WERI-Rb-1 (cell line): ENCODE data around the gene NGRN.
"Not testable (repeated sequence)": the region's sequence is repeated elsewhere in the genome, so short reads cannot be mapped to it uniquely, and the experiment has no call there.

Experiments used
- DNase-seq: peaks from one replicate; pipeline ENCODE4 v3.0.0-alpha.2; 2020
- H3K27ac ChIP-seq: fragments of 250-450 bp; sonication (Bioruptor Pico); 2 replicates; pipeline ENCODE4 v1.5.1; 2020; ENCODE audit warnings: mild to moderate bottlenecking, moderate library complexity
- H3K27me3 ChIP-seq: fragments of 250-450 bp; sonication (Bioruptor Pico); 2 replicates; pipeline ENCODE4 v1.5.1; 2021; ENCODE audit warnings: mild to moderate bottlenecking, low read depth, moderate library complexity; ENCODE audit not compliant: insufficient read depth, severe bottlenecking
- H3K36me3 ChIP-seq: fragments of 250-450 bp; sonication (Bioruptor Pico); 2 replicates; pipeline ENCODE4 v1.5.1; 2020; ENCODE audit warnings: mild to moderate bottlenecking, moderate library complexity
- H3K4me3 ChIP-seq: 2 replicates; pipeline ENCODE4 v1.5.1; 2011; ENCODE audit warnings: low read depth, mild to moderate bottlenecking, control low read depth, low read length
- H3K9me3 ChIP-seq: fragments of 250-450 bp; sonication (Bioruptor Pico); 2 replicates; pipeline ENCODE4 v1.5.1; 2021; ENCODE audit warnings: mild to moderate bottlenecking, moderate library complexity; ENCODE audit not compliant: severe bottlenecking
- TF ChIP-seq, protein P1 (sequence below): IDR thresholded peaks from 2 replicates; pipeline ENCODE4 v1.5.1; 2011; ENCODE audit warnings: low read depth, mild to moderate bottlenecking, control low read depth, inconsistent platforms, low read length

Gene NGRN

DNA sequence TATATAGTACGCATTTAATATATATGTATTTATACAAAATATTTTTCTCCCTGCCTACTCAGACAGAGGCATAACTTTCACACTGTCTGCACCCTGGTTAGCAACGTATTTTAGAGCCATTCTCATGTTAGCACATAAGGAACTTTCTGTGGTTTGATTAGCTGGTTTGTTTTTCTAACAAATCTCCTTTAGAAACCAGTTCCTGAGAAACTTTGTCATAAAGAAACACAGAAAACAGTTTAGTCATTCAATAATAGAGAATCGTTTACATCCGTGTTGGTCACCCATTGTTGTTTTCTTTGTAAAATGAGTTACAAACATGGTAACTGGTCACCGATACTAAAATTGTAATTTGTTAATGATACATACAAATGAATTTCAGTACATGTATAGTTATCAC is 5.9 kb upstream of the NGRN start:
- Histone ChIP-seq H3K27ac (no peak overlapping the region), H3K36me3 (no peaks in the 10 kb centered on the region), H3K4me3 (no peak overlapping the region), H3K27me3 (no peaks in the 10 kb centered on the region), H3K9me3 (no peaks in the 10 kb centered on the region)
- TF ChIP-seq, protein P1, sequence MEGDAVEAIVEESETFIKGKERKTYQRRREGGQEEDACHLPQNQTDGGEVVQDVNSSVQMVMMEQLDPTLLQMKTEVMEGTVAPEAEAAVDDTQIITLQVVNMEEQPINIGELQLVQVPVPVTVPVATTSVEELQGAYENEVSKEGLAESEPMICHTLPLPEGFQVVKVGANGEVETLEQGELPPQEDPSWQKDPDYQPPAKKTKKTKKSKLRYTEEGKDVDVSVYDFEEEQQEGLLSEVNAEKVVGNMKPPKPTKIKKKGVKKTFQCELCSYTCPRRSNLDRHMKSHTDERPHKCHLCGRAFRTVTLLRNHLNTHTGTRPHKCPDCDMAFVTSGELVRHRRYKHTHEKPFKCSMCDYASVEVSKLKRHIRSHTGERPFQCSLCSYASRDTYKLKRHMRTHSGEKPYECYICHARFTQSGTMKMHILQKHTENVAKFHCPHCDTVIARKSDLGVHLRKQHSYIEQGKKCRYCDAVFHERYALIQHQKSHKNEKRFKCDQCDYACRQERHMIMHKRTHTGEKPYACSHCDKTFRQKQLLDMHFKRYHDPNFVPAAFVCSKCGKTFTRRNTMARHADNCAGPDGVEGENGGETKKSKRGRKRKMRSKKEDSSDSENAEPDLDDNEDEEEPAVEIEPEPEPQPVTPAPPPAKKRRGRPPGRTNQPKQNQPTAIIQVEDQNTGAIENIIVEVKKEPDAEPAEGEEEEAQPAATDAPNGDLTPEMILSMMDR, result no peak
- no peak for DNase-seq

DNA sequence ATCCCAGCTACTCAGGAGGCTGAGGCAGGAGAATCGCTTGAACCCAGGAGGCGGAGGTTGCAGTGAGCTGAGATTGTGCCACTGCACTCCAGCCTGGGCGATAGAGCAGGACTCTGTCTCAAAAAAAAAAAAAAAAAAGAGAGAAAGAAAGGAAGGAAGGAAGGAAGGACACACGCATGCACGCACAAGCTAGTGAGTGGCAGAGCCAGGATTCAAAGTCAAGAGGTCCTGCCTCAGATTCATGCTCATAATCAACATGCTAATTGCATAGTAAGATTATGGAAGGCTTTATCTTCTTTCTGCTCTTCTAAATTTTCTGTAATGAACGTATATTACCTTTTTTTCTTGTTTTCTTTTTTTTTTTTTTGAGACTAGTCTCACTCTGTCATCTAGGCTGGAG is 4.7 kb upstream of the NGRN start:
- H3K9me3 ChIP-seq, H3K4me3 ChIP-seq, H3K36me3 ChIP-seq, H3K27ac ChIP-seq, DNase-seq, H3K27me3 ChIP-seq: not testable (repeated sequence)

DNA sequence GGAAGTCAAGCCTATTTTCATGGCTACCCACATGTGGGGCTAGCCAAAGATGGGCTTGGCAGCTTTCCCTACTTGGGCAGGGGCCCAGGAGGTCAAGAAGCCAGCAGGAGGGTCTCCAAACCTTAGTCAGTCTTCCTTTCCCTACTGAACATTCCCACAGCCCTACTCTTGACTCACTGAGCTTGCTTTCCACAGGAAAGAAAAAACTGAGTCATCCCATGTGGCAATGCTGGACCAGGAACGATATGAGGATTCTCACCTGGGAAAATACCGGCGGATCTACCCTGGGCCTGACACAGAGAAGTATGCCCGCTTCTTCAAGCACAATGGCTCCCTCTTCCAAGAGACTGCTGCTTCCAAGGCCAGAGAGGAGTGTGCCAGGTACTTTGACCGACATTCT is 3.7 kb upstream of the NGRN start:
- no peaks in the 10 kb centered on the region for H3K27me3 ChIP-seq
- H3K36me3 ChIP-seq, result peaks cover 3% of the 10 kb centered on the region
- H3K4me3 ChIP-seq, result no peak overlapping the region
- TF ChIP-seq, protein P1, result no peak
- no peak for DNase-seq
- H3K27ac ChIP-seq, result no peak overlapping the region
- no peaks in the 10 kb centered on the region for H3K9me3 ChIP-seq

DNA sequence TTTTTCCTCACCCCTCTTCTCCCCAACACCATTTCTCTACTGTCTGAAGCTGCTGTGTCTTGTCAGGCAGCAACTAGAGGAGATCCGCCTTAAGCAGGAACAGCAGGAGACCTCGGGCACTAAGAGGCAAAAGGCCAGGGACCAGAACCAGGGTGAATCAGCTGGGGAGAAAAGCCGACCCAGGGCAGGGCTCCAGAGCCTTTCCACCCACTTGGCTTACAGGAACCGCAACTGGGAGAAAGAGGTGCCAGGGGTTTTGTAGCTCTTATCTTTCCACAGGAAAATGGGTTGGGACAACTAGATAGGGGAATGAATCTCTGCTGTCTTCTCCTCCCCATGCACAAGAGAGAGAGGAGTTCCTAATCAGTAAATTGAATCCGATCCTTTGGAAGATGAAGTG is 3.0 kb upstream of the NGRN start:
- TF ChIP-seq, protein P1, result no peak
- H3K4me3 ChIP-seq, result no peak overlapping the region
- no peak overlapping the region for H3K27ac ChIP-seq
- H3K27me3 ChIP-seq, result no peaks in the 10 kb centered on the region
- no peaks in the 10 kb centered on the region for H3K9me3 ChIP-seq
- peaks cover 9% of the 10 kb centered on the region for H3K36me3 ChIP-seq
- no peak for DNase-seq

DNA sequence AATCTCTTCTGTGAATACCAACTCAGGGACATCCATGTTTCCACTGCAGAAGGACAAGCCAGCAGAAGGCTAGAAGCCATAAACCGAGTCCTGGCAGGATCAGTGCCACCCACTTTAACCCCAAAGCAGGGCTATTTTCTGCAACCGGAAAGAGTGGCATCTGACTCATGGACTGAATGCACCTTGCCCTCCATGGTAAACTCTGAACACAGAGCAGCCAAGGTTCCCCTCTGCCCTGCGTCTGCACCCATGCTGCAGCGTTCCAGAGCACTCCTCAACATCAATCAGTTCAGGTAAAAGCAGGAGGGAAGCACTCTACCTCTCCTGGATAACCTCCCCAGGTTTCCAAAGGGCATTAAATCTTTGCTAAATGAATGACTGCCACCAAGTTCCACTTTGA is 801 bp upstream of the NGRN start:
- Histone ChIP-seq H3K9me3 (no peaks in the 10 kb centered on the region), H3K27ac (peak overlapping the region; percentile 96), H3K36me3 (peaks cover 23% of the 10 kb centered on the region), H3K4me3 (peak overlapping the region; percentile 83), H3K27me3 (no peaks in the 10 kb centered on the region)
- TF ChIP-seq, protein P1, result no peak
- no peak for DNase-seq

DNA sequence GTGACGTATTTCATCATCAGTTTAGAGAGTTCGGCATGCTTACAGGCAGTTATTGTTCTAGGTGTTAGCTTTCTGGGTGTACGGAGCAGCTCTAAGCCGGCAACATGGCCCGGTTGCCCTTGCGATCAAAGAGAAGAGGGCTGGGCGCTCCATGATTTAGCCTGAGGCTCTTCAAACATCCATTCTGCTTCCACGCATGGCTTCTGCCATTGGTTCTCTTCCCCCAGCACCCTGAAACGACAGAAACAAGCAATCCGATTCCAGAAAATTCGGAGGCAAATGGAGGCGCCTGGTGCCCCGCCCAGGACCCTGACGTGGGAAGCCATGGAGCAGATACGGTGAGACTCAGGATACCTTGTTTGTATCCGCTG is 574 bp downstream of the NGRN start:
- H3K4me3 ChIP-seq, result peak overlapping the region; percentile 83
- TF ChIP-seq, protein P1, result no peak
- DNase-seq, result peak; percentile 30

DNA sequence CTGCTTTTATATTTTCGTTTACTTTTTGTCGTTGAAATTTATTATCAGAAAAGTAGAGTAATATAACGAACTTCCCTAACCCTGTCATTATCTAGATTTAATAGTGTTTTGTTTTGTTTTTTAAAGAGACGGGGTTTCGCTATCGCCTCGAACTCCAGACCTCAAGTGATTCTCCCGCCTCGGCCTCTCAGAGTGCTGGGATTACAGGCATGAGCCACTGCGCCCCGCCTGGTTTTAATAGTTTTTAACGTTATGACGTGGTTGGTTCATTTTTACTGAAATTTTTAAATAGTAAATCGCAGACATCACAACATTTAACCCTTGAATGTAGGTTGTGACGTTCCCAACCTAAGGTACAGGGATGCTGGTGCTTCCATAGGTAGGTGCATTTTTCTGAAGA is 1.0 kb downstream of the NGRN start:
- TF ChIP-seq, protein P1, result no peak
- Histone ChIP-seq H3K36me3 (peaks cover 41% of the 10 kb centered on the region), H3K9me3 (no peaks in the 10 kb centered on the region), H3K4me3 (peak overlapping the region; percentile 83), H3K27me3 (no peaks in the 10 kb centered on the region), H3K27ac (peak overlapping the region; percentile 96)
- DNase-seq, result no peak

More for the DNA sequence above, 574 bp downstream of the NGRN start:
- Histone ChIP-seq H3K9me3 (no peaks in the 10 kb centered on the region), H3K27me3 (no peaks in the 10 kb centered on the region), H3K27ac (peak overlapping the region; percentile 96), H3K36me3 (peaks cover 37% of the 10 kb centered on the region)
